HepG2 (cell line): ENCODE measurements around the gene HAUS7. TPM values are rescaled to one million over a fixed set of nuclear protein-coding genes. Genes with fewer than 3 reads are reported as not detected.

ENCODE experiments used
- ATAC-seq: fragments of 200-7000 bp; cut with Tn5 transposase; 3 replicates; pipeline ENCODE4 v1.9.1; 2020; ENCODE audit warnings: mild to moderate bottlenecking, moderate library complexity
- BruUV-seq: library from RNA; stranded (reverse); fragments of 400-500 nt; replicated peaks from 2 replicates; lab custom pipeline; 2021; lab: Mats Ljungman, UMichigan
- CTCF ChIA-PET: fragments of 300-600 bp; formaldehyde crosslinking; extraction: SDS; loops from one replicate; lab custom pipeline; 2021; ENCODE audit warnings: low total read pairs, inconsistent platforms, low intra/inter-chr PET ratio; lab: Yijun Ruan, JAX
- POLR2A ChIA-PET: fragments of 350-600 bp; sonication (Branson Sonifier 250); formaldehyde crosslinking; loops from one replicate; lab custom pipeline; 2020; ENCODE audit warnings: antibody characterized with exemption, inconsistent platforms; lab: Yijun Ruan, JAX
- DNase-seq: peaks from one replicate; pipeline ENCODE4 v3.0.0-alpha.2; 2015; ENCODE audit warnings: low spot score
- FAIRE-seq: peaks from 3 replicates; lab custom pipeline; 2011; peaks lifted over from hg19 to GRCh38; lab: Jason Lieb, UNC
- H2AFZ ChIP-seq: one replicate; pipeline ENCODE4 v1.6.1; 2011; ENCODE audit warnings: low read length, inconsistent platforms
- H3K27ac ChIP-seq: fragments of 300-600 bp; 3 replicates; pipeline ENCODE4 v1.8.0; 2011; ENCODE audit warnings: mixed run types, mild to moderate bottlenecking, mixed read lengths, low read length, inconsistent platforms; ENCODE audit not compliant: insufficient read depth; ENCODE audit errors: extremely low read length
- H3K27me3 ChIP-seq, 2 experiments: fragments of 200-600 bp in 1 of 2; 2 replicates in 1 of 2; 3 replicates in 1 of 2; pipeline versions ENCODE4 v1.6.0 to v1.8.0; 2011; ENCODE audit warnings: low read length in 2 of 2, mild to moderate bottlenecking in 2 of 2, moderate library complexity in 2 of 2, inconsistent platforms in 1 of 2; ENCODE audit not compliant: insufficient read depth in 2 of 2, control insufficient read depth in 1 of 2
- H3K36me3 ChIP-seq, 2 experiments: fragments of 200-600 bp in 1 of 2; replicated peaks in 1 of 2; 2 replicates in 1 of 2; 3 replicates in 1 of 2; pipeline versions ENCODE4 v1.5.1 to v1.8.0; 2011; ENCODE audit warnings: low read length in 2 of 2, inconsistent platforms in 1 of 2; ENCODE audit not compliant: insufficient read depth in 2 of 2, control insufficient read depth in 1 of 2
- H3K4me1 ChIP-seq: 2 replicates; pipeline ENCODE4 v1.5.1; 2012; ENCODE audit warnings: low read length, inconsistent platforms; ENCODE audit not compliant: insufficient read depth
- H3K4me2 ChIP-seq: 2 replicates; pipeline ENCODE4 v1.6.0; 2011; ENCODE audit warnings: low read depth, low read length, inconsistent platforms
- H3K4me3 ChIP-seq, 3 experiments: fragments of 200-600 bp in 1 of 3; sonication (generic), shearing (Covaris generic) in 1 of 3; replicated peaks in 1 of 3; 2 replicates each; pipeline ENCODE4 v1.5.1; 2011 to 2016; ENCODE audit warnings: low read length in 3 of 3, inconsistent platforms in 2 of 3, low read depth in 2 of 3, mild to moderate bottlenecking in 2 of 3, control low read depth in 1 of 3, mixed read lengths in 1 of 3; ENCODE audit not compliant: insufficient read depth in 1 of 3
- H3K79me2 ChIP-seq: one replicate; pipeline ENCODE4 v1.6.1; 2011; ENCODE audit warnings: low read length, inconsistent platforms; ENCODE audit not compliant: insufficient read depth
- H3K9ac ChIP-seq: 2 replicates; pipeline ENCODE4 v1.6.0; 2011; ENCODE audit warnings: mild to moderate bottlenecking, low read depth, low read length, inconsistent platforms; ENCODE audit not compliant: insufficient read depth
- H3K9me3 ChIP-seq: 2 replicates; pipeline ENCODE4 v1.5.1; 2012; ENCODE audit warnings: mild to moderate bottlenecking, low read length
- H4K20me1 ChIP-seq: 2 replicates; pipeline ENCODE4 v1.6.0; 2011; ENCODE audit warnings: inconsistent platforms, mild to moderate bottlenecking, low read length, moderate library complexity; ENCODE audit not compliant: insufficient read depth
- MAF1 ChIP-seq: sonication (generic); formaldehyde crosslinking; IDR thresholded peaks from 2 replicates; pipeline ENCODE4 v1.5.0; 2020; ENCODE audit warnings: missing genetic modification reagents, borderline replicate concordance
- SMC3 ChIP-seq: IDR thresholded peaks from 2 replicates; pipeline ENCODE4 v1.6.1; 2011; ENCODE audit warnings: low read length, improper control_type of control experiment
- STAG1 ChIP-seq: sonication (generic); formaldehyde crosslinking; IDR thresholded peaks from 2 replicates; pipeline ENCODE4 v1.4.0; 2020; ENCODE audit warnings: missing genetic modification reagents
- TAF1 ChIP-seq: sonication (generic); formaldehyde crosslinking; IDR thresholded peaks from 2 replicates; pipeline ENCODE4 v1.4.0; 2020; ENCODE audit warnings: missing genetic modification reagents
- WGBS: methylation state at CpG from one replicate; pipeline ENCODE4 v1.1.6; 2017; ENCODE audit warnings: low lambda C conversion rate; 5-methylcytosine and 5-hydroxymethylcytosine counted together
- in situ Hi-C: cut with HindIII; loops from 2 replicates; pipeline ENCODE4 v1.10.0; 2017; ENCODE audit warnings: low pct_unique_long_range_greater_than_20kb; ENCODE audit not compliant: extremely low pct_ligation_motif_present
- intact Hi-C: fragments of 100-400 bp; cut with micrococcal nuclease; formaldehyde crosslinking; loops from one replicate; pipeline ENCODE4 v1.10.0; 2022; ENCODE audit not compliant: unreplicated experiment
- polyA plus RNA-seq, 8 experiments: library from polyadenylated mRNA; depleted of rRNA in 3 of 8; stranded (reverse) in 7 of 8; unstranded in 1 of 8; fragments of >200 nt; fragmentation: Illumina TruSeq in 4 of 8; extraction: Trizol in 4 of 8; gene quantifications; 2 replicates each; pipeline versions ENCODE4 v1.2.1 to v1.2.3, GENCODE V29; 2011 to 2016; ENCODE audit warnings: low read depth in 4 of 8, missing spikeins in 1 of 8, mixed read lengths in 1 of 8; ENCODE audit not compliant: insufficient read depth in 1 of 8
- total RNA-seq, 5 experiments: library from RNA; depleted of rRNA; stranded (reverse); fragments of >200 nt; fragmentation: Illumina TruSeq; extraction: Trizol; gene quantifications; 2 replicates each; pipeline ENCODE4 v1.2.3, GENCODE V29; 2016; ENCODE audit warnings: low read depth in 1 of 5
- TF ChIP-seq, protein P1 (sequence below): sonication (generic); formaldehyde crosslinking; IDR thresholded peaks from 2 replicates; pipeline ENCODE4 v1.5.0; 2020; ENCODE audit warnings: mild to moderate bottlenecking, missing genetic modification reagents
- TF ChIP-seq, protein P2 (sequence below): sonication (generic); formaldehyde crosslinking; IDR thresholded peaks from 2 replicates; pipeline ENCODE4 v1.5.0; 2020; ENCODE audit warnings: mild to moderate bottlenecking, missing genetic modification reagents, moderate library complexity
- TF ChIP-seq, protein P3 (sequence below): IDR thresholded peaks from 2 replicates; pipeline ENCODE4 v1.6.1; 2016; ENCODE audit warnings: low read depth, borderline replicate concordance

Gene HAUS7
- total and polyA plus RNA-seq, 2 of the 13 experiments (the other 11 are each of a cell fraction or from before 2014, with no cell fraction given), result 10.9 to 42.4 TPM

DNA sequence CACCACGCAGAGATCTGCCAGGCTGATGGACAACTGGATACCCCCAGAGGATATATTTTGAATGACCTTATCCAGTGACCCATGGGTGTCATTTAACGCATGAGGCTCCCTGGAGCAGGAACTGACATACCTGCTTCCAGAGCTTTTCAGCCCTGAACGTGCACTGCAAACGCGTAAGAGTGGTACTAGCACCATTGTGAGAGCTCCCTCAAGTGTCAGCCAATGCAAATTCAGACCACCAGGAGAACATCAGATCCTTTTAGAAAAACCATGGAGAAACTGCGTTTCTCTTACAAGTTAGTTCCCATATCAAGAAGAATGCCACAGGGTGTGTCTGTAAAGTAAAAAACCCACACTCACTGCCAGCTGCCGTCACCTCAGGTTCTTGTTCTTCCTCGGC is 31.8 kb downstream of the HAUS7 start:
- POLR2A ChIA-PET, result no interaction called here
- no peaks in the 10 kb centered on the region for H3K36me3 ChIP-seq
- peak; percentile 75 for TF ChIP-seq STAG1 (CRISPR knock-in tag)
- TF ChIP-seq, protein P1, sequence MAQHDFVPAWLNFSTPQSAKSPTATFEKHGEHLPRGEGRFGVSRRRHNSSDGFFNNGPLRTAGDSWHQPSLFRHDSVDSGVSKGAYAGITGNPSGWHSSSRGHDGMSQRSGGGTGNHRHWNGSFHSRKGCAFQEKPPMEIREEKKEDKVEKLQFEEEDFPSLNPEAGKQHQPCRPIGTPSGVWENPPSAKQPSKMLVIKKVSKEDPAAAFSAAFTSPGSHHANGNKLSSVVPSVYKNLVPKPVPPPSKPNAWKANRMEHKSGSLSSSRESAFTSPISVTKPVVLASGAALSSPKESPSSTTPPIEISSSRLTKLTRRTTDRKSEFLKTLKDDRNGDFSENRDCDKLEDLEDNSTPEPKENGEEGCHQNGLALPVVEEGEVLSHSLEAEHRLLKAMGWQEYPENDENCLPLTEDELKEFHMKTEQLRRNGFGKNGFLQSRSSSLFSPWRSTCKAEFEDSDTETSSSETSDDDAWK (CRISPR knock-in tag), result no peak
- no peak for TF ChIP-seq MAF1
- TF ChIP-seq SMC3, result peak; percentile 62
- TF ChIP-seq, protein P2, sequence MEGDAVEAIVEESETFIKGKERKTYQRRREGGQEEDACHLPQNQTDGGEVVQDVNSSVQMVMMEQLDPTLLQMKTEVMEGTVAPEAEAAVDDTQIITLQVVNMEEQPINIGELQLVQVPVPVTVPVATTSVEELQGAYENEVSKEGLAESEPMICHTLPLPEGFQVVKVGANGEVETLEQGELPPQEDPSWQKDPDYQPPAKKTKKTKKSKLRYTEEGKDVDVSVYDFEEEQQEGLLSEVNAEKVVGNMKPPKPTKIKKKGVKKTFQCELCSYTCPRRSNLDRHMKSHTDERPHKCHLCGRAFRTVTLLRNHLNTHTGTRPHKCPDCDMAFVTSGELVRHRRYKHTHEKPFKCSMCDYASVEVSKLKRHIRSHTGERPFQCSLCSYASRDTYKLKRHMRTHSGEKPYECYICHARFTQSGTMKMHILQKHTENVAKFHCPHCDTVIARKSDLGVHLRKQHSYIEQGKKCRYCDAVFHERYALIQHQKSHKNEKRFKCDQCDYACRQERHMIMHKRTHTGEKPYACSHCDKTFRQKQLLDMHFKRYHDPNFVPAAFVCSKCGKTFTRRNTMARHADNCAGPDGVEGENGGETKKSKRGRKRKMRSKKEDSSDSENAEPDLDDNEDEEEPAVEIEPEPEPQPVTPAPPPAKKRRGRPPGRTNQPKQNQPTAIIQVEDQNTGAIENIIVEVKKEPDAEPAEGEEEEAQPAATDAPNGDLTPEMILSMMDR (CRISPR knock-in tag), result peak; percentile 72
- TF ChIP-seq, protein P3, sequence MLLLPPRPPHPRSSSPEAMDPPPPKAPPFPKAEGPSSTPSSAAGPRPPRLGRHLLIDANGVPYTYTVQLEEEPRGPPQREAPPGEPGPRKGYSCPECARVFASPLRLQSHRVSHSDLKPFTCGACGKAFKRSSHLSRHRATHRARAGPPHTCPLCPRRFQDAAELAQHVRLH, result no peak
- no peak for TF ChIP-seq TAF1 (CRISPR knock-in tag)
- TF ChIP-seq, all 625 proteins: peak for 3
- DNase-seq (peak; percentile 20), FAIRE-seq (peak; percentile 80), ATAC-seq (peak; percentile 75)
- Histone ChIP-seq H3K79me2 (no peaks in the 10 kb centered on the region), H3K4me1 (no peaks in the 10 kb centered on the region), H3K27ac (no peak overlapping the region), H3K9me3 (no peaks in the 10 kb centered on the region), H3K4me3 (no peak overlapping the region), H3K27me3 (no peaks in the 10 kb centered on the region; a peak in 1 of 5 replicates), H3K9ac (no peak overlapping the region), H4K20me1 (no peaks in the 10 kb centered on the region), H2AFZ (no peak overlapping the region), H3K4me2 (no peak overlapping the region)
- in situ Hi-C loops, result no loop called here
- intact Hi-C loops, result no loop called here
- WGBS, result 0% methylated on average over 3 of the region's 8 CpGs
- CTCF ChIA-PET, result interaction anchor here (2.0 kb wide), 1 partner anchor 39 kb away, joined by 10 read pairs; no protein-coding TSS in a partner anchor
- no TSS peak for BruUV-seq
